HepG2 (cell line): Measurements from ENCODE around the gene ZMYND8. TPM values are rescaled to one million over a fixed set of nuclear protein-coding genes. Genes with fewer than 3 reads are reported as not detected.

Experiments used
- BHLHE40 ChIP-seq: IDR thresholded peaks from 2 replicates; pipeline ENCODE4 v1.6.1; 2011; ENCODE audit warnings: low read length, improper control_type of control experiment
- CREB3 ChIP-seq: sonication (generic); formaldehyde crosslinking; IDR thresholded peaks from 2 replicates; pipeline ENCODE4 v1.5.0; 2020; ENCODE audit warnings: missing genetic modification reagents
- KLF9 ChIP-seq: IDR thresholded peaks from 2 replicates; pipeline ENCODE4 v1.6.1; 2016; ENCODE audit warnings: low read depth
- MXD4 ChIP-seq: IDR thresholded peaks from 2 replicates; pipeline ENCODE4 v1.6.1; 2016; ENCODE audit warnings: mild to moderate bottlenecking, missing biosample characterization, missing genetic modification reagents
- NCOA1 ChIP-seq: sonication (generic); formaldehyde crosslinking; IDR thresholded peaks from 2 replicates; pipeline ENCODE4 v1.9.0; 2021; ENCODE audit warnings: missing genetic modification reagents
- NFIB ChIP-seq: sonication (generic); formaldehyde crosslinking; IDR thresholded peaks from 2 replicates; pipeline ENCODE4 v1.9.0; 2021; ENCODE audit warnings: missing genetic modification reagents, mild to moderate bottlenecking, borderline replicate concordance
- PREB ChIP-seq: sonication (generic); formaldehyde crosslinking; IDR thresholded peaks from 2 replicates; pipeline ENCODE4 v1.4.0; 2020; ENCODE audit warnings: missing genetic modification reagents
- RNF2 ChIP-seq: fragments of 450-650 bp; conservative IDR thresholded peaks from 2 replicates; pipeline ENCODE4 v1.6.1; 2016; ENCODE audit warnings: low read depth
- ZBTB25 ChIP-seq: IDR thresholded peaks from 2 replicates; pipeline ENCODE4 v1.6.1; 2018; ENCODE audit warnings: missing genetic modification reagents
- ZBTB49 ChIP-seq: sonication (generic); formaldehyde crosslinking; IDR thresholded peaks from 2 replicates; pipeline ENCODE4 v1.4.0; 2020; ENCODE audit warnings: missing genetic modification reagents, borderline replicate concordance
- ZGPAT ChIP-seq: IDR thresholded peaks from 2 replicates; pipeline ENCODE4 v1.6.1; 2016; ENCODE audit warnings: mild to moderate bottlenecking
- ZHX2 ChIP-seq, 2 experiments: sonication (generic) in 1 of 2; formaldehyde crosslinking in 1 of 2; IDR thresholded peaks; 2 replicates each; pipeline versions ENCODE4 v1.6.1 to v1.9.0; 2014 to 2022; ENCODE audit warnings: antibody characterized with exemption in 1 of 2, borderline replicate concordance in 1 of 2, inconsistent platforms in 1 of 2, low read depth in 1 of 2, missing genetic modification reagents in 1 of 2
- ZMYM4 ChIP-seq: sonication (generic); formaldehyde crosslinking; IDR thresholded peaks from 2 replicates; pipeline ENCODE4 v1.8.1; 2023; ENCODE audit warnings: mild to moderate bottlenecking, missing genetic modification reagents
- ZNF484 ChIP-seq: sonication (generic); formaldehyde crosslinking; IDR thresholded peaks from 2 replicates; pipeline ENCODE4 v1.5.1; 2020; ENCODE audit warnings: mild to moderate bottlenecking, low read depth, missing genetic modification reagents, borderline replicate concordance
- ZNF619 ChIP-seq: sonication (generic); formaldehyde crosslinking; IDR thresholded peaks from 2 replicates; pipeline ENCODE4 v1.4.0; 2020; ENCODE audit warnings: mild to moderate bottlenecking, missing genetic modification reagents
- ZSCAN22 ChIP-seq: sonication (generic); formaldehyde crosslinking; IDR thresholded peaks from 2 replicates; pipeline ENCODE4 v1.4.0; 2020; ENCODE audit warnings: mild to moderate bottlenecking, missing genetic modification reagents
- polyA plus RNA-seq, 8 experiments: library from polyadenylated mRNA; depleted of rRNA in 3 of 8; stranded (reverse) in 7 of 8; unstranded in 1 of 8; fragments of >200 nt; fragmentation: Illumina TruSeq in 4 of 8; extraction: Trizol in 4 of 8; gene quantifications; 2 replicates each; pipeline versions ENCODE4 v1.2.1 to v1.2.3, GENCODE V29; 2011 to 2016; ENCODE audit warnings: low read depth in 4 of 8, missing spikeins in 1 of 8, mixed read lengths in 1 of 8; ENCODE audit not compliant: insufficient read depth in 1 of 8
- total RNA-seq, 5 experiments: library from RNA; depleted of rRNA; stranded (reverse); fragments of >200 nt; fragmentation: Illumina TruSeq; extraction: Trizol; gene quantifications; 2 replicates each; pipeline ENCODE4 v1.2.3, GENCODE V29; 2016; ENCODE audit warnings: low read depth in 1 of 5

ZMYND8 gene
- total and polyA plus RNA-seq, 2 of the 13 experiments (the other 11 are each of a cell fraction or from before 2014, with no cell fraction given), result 53.9 to 84.7 TPM

- TF ChIP-seq ZHX2 (IDR thresholded peaks at IDR 0.05; ENCODE audit: low read depth) (no peak), ZHX2 (CRISPR knock-in tag; IDR thresholded peaks at IDR 0.05; ENCODE audit: borderline replicate concordance) (no peak), ZSCAN22 (no peak), PREB (CRISPR knock-in tag) (no peak), CREB3 (no peak), NCOA1 (CRISPR knock-in tag) (0 out of 2 replicates have a peak, but pooled peaks have one; percentile 16), RNF2 (no peak), MXD4 (CRISPR knock-in tag) (0 out of 2 replicates have a peak, but pooled peaks have one; percentile 8), ZMYM4 (CRISPR knock-in tag) (no peak), ZBTB49 (CRISPR knock-in tag) (no peak), ZNF619 (CRISPR knock-in tag) (no peak), BHLHE40 (no peak), ZGPAT (CRISPR knock-in tag) (peak; percentile 31; the same call in 1 of the 2 replicates), NFIB (CRISPR knock-in tag) (no peak), KLF9 (CRISPR knock-in tag) (no peak), ZNF484 (no peak), ZBTB25 (peak; percentile 24; the same call in 1 of the 2 replicates)
Measured at GRCh38 chr20:47348539-47349142, 7.9 kb downstream of the ZMYND8 start (continued).
